Chondrocyte (in vitro differentiated cells): ENCODE measurements around the gene SERPINA12. TPM values are rescaled to one million over a fixed set of nuclear protein-coding genes. Genes with fewer than 3 reads are reported as not detected.

Experiments
- DNase-seq: peaks from one replicate; pipeline ENCODE4 v3.0.0; 2021; ENCODE audit warnings: mixed read lengths, low spot score
- H3K27ac Mint-ChIP-seq: one replicate; pipeline ENCODE4 v1.8.0; 2021; ENCODE audit warnings: mild to moderate bottlenecking, moderate library complexity, mixed read lengths; ENCODE audit not compliant: unreplicated experiment
- H3K27me3 Mint-ChIP-seq: 2 replicates; pipeline ENCODE4 v1.8.0; 2021; ENCODE audit warnings: low read depth, mixed read lengths
- H3K36me3 Mint-ChIP-seq: 2 replicates; pipeline ENCODE4 v1.8.0; 2021; ENCODE audit warnings: low read depth, mixed read lengths
- H3K4me1 Mint-ChIP-seq: 2 replicates; pipeline ENCODE4 v1.8.0; 2021; ENCODE audit warnings: low read depth, mild to moderate bottlenecking, mixed read lengths
- H3K4me3 Mint-ChIP-seq: one replicate; pipeline ENCODE4 v1.8.0; 2021; ENCODE audit warnings: mild to moderate bottlenecking, moderate library complexity, mixed read lengths; ENCODE audit not compliant: unreplicated experiment
- H3K9me3 Mint-ChIP-seq: 2 replicates; pipeline ENCODE4 v1.8.0; 2021; ENCODE audit warnings: low read depth, mixed read lengths
- total RNA-seq: library from RNA; stranded (reverse); gene quantifications from 3 replicates; pipeline ENCODE4 v1.2.1, GENCODE V29; 2021
- TF ChIP-seq, protein P1 (sequence below): fragments of 200-600 bp; sonication (generic); IDR thresholded peaks from 2 replicates; pipeline ENCODE4 v1.5.0; 2021; ENCODE audit warnings: antibody characterized with exemption, mild to moderate bottlenecking, moderate library complexity

The SERPINA12 gene
- total RNA-seq, 1 donor from 2014 or later, result not detected

DNA sequence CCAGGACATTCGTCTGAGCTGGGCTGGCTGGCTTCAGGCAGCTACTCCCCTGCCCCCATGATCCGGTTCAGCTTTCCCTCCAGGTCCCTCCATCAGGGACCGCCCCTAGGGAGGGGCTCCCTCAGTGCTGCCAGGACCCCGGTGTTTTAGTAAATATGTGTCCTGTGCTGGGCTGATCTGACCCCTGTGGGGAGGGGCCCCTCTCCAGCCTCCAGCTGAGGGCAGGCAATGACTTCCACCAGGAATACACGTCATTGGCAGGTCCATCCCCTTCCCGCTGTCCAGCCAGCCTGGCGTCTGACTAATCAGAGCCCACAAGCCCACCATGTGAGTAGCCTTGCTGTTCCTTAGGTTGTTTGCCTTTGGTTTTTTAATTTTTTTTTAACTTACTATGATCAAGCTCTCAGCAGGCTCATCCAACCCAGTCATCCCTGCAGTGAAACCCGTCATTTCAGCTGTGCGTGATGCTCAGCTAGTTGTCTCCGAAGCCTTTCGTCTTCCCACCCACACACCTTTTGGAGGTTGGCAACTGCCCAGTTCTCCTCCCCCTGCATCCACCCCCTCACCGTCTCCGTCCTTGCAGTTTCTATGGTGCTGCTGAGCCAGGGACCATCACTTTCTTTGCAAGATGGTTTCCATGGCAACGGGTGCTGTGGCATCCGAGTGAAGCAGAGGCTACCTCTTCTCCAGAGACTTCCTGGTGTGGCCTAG lies 36.0 kb upstream of the SERPINA12 start:
- Mint-ChIP-seq H3K27me3 (no peaks in the 10 kb centered on the region), H3K9me3 (peaks cover 15% of the 10 kb centered on the region), H3K4me1 (peaks cover 9% of the 10 kb centered on the region), H3K27ac (no peak overlapping the region), H3K4me3 (no peak overlapping the region), H3K36me3 (no peaks in the 10 kb centered on the region)
- no peak for DNase-seq
- TF ChIP-seq, protein P1, sequence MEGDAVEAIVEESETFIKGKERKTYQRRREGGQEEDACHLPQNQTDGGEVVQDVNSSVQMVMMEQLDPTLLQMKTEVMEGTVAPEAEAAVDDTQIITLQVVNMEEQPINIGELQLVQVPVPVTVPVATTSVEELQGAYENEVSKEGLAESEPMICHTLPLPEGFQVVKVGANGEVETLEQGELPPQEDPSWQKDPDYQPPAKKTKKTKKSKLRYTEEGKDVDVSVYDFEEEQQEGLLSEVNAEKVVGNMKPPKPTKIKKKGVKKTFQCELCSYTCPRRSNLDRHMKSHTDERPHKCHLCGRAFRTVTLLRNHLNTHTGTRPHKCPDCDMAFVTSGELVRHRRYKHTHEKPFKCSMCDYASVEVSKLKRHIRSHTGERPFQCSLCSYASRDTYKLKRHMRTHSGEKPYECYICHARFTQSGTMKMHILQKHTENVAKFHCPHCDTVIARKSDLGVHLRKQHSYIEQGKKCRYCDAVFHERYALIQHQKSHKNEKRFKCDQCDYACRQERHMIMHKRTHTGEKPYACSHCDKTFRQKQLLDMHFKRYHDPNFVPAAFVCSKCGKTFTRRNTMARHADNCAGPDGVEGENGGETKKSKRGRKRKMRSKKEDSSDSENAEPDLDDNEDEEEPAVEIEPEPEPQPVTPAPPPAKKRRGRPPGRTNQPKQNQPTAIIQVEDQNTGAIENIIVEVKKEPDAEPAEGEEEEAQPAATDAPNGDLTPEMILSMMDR, result no peak

DNA sequence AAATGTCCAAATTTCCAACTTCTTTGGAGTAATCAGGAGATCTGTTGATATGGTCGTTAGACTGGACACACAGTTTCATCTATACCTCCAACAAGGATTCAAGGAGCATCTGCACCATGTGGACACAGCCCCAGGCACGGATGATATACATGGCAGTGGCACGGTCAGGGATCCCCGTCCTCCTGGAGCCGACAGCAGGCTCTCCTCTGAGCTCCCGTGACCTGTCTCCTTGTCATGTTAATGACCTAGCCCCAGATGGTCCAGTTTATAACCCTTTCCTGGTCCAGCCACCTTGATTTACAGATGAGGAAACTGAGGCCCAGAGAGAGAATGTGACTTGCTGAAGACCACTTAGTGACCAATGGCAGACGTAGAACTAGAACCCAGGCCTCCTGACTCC lies 35.5 kb upstream of the SERPINA12 start:
- Mint-ChIP-seq H3K4me1 (peaks cover 15% of the 10 kb centered on the region), H3K9me3 (peaks cover 15% of the 10 kb centered on the region), H3K27ac (no peak overlapping the region), H3K27me3 (no peaks in the 10 kb centered on the region), H3K36me3 (no peaks in the 10 kb centered on the region), H3K4me3 (no peak overlapping the region)
- TF ChIP-seq, protein P1, result no peak
- no peak for DNase-seq

- Mint-ChIP-seq H3K27me3 (no peaks in the 10 kb centered on the region), H3K27ac (no peak overlapping the region), H3K36me3 (no peaks in the 10 kb centered on the region), H3K9me3 (peaks cover 15% of the 10 kb centered on the region), H3K4me3 (no peak overlapping the region), H3K4me1 (peaks cover 17% of the 10 kb centered on the region)
- peak; percentile 60 for DNase-seq
- TF ChIP-seq, protein P1, result peak; percentile 10
Measured at GRCh38 chr14:94543449-94544124, 34.3 kb upstream of the SERPINA12 start.

- TF ChIP-seq, protein P1, result no peak
- peaks cover 17% of the 10 kb centered on the region for H3K4me1 Mint-ChIP-seq
- H3K9me3 Mint-ChIP-seq, result peaks cover 15% of the 10 kb centered on the region
- H3K4me3 Mint-ChIP-seq, result no peak overlapping the region
- no peaks in the 10 kb centered on the region for H3K36me3 Mint-ChIP-seq
- DNase-seq, result peak; percentile 55
- no peaks in the 10 kb centered on the region for H3K27me3 Mint-ChIP-seq
- H3K27ac Mint-ChIP-seq, result no peak overlapping the region
Measured at GRCh38 chr14:94542811-94543440, 33.7 kb upstream of the SERPINA12 start.

DNA sequence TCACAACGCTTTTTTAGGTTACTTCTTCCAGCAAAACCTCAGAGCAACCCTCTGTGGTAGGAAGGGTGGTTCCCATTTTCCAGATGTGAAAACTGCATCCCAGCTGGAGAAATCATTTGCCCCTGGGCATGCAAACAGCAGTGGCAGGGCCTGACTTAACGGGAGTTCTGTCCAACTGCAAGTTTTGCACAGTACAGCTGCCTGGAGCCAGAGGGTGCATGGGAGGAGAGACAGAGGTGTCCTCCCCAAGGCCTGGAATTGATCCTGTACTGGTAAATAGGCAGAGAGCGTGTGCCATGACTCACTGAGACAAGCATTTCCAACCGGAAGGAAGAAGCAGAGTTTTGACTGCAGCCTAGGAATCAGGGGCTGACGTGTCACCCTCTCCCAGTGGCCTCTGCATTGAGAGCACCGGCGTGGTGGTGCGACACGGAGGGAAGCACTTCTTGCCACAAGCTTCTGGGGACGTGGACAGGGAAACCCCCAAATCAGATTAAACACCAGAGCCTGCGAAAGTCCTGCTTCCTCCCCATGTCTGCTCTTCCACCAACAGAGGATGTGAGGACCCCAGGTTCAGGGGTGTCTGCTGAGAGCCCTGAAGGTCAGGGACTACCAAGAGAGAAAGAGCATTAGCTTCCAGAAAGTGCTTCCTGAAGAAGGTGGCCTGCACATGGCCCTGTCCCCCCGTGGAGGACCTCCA lies 33.0 kb upstream of the SERPINA12 start:
- Mint-ChIP-seq H3K27ac (no peak overlapping the region), H3K4me1 (peaks cover 17% of the 10 kb centered on the region), H3K9me3 (peaks cover 14% of the 10 kb centered on the region), H3K27me3 (no peaks in the 10 kb centered on the region), H3K36me3 (no peaks in the 10 kb centered on the region), H3K4me3 (no peak overlapping the region)
- TF ChIP-seq, protein P1, result no peak
- DNase-seq, result peak; percentile 53
